PFSK-1 (cell line): ENCODE measurements around the gene S1PR2.

Experiments used
- POLR2AphosphoS5 ChIP-seq: IDR thresholded peaks from 2 replicates; pipeline ENCODE4 v1.6.1; 2012; ENCODE audit warnings: low read depth, mild to moderate bottlenecking, control low read depth, low read length, moderate library complexity
- SIN3A ChIP-seq: IDR thresholded peaks from 2 replicates; pipeline ENCODE4 v1.6.1; 2012; ENCODE audit warnings: mild to moderate bottlenecking, low read length, moderate library complexity, borderline replicate concordance; ENCODE audit not compliant: insufficient read depth
- TF ChIP-seq, protein P1 (sequence below), 2 experiments: IDR thresholded peaks; 2 replicates each; pipeline versions ENCODE4 v1.6.1 to v1.8.0; 2011 to 2012; ENCODE audit warnings: low read depth in 2 of 2, low read length in 2 of 2, control low read depth in 1 of 2, inconsistent platforms in 1 of 2, mild to moderate bottlenecking in 1 of 2, moderate library complexity in 1 of 2; ENCODE audit not compliant: insufficient read depth in 1 of 2

DNA sequence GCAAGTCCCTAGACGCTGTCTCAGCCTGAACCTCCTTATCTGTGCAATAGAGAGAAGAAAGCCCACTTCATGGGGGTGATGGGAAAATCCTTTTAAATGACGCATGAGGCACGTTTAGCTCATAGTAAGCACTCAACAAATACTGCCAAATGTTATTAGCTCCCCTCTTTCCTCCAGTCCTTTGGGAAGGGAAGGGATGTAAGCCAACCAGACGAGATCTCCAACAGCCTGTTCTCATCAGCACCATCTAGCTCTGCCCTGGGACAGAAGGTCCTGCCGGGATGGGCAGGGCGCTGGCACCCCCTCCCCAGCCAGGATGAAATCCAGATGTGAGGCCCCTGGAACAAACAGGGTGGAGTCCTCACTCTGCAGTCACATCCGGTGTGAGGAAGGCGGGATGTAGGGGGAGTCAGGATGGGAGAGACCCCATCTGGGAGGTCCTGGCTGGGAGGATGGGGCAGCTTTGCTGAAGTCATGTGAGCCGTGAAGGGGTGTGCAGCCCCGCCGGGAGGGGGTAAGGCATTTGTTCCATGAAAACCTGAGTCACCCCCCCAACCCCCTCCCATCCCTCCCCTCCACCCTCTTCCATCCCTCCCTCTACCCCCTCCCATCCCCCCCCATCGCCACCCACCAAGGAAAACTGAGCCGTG lies 4.6 kb downstream of the S1PR2 start:
- no peak for TF ChIP-seq POLR2AphosphoS5
- no peak for TF ChIP-seq SIN3A
- TF ChIP-seq, protein P1, sequence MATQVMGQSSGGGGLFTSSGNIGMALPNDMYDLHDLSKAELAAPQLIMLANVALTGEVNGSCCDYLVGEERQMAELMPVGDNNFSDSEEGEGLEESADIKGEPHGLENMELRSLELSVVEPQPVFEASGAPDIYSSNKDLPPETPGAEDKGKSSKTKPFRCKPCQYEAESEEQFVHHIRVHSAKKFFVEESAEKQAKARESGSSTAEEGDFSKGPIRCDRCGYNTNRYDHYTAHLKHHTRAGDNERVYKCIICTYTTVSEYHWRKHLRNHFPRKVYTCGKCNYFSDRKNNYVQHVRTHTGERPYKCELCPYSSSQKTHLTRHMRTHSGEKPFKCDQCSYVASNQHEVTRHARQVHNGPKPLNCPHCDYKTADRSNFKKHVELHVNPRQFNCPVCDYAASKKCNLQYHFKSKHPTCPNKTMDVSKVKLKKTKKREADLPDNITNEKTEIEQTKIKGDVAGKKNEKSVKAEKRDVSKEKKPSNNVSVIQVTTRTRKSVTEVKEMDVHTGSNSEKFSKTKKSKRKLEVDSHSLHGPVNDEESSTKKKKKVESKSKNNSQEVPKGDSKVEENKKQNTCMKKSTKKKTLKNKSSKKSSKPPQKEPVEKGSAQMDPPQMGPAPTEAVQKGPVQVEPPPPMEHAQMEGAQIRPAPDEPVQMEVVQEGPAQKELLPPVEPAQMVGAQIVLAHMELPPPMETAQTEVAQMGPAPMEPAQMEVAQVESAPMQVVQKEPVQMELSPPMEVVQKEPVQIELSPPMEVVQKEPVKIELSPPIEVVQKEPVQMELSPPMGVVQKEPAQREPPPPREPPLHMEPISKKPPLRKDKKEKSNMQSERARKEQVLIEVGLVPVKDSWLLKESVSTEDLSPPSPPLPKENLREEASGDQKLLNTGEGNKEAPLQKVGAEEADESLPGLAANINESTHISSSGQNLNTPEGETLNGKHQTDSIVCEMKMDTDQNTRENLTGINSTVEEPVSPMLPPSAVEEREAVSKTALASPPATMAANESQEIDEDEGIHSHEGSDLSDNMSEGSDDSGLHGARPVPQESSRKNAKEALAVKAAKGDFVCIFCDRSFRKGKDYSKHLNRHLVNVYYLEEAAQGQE (IDR thresholded peaks at IDR 0.05; ENCODE audit: insufficient read depth in 1 of 2, low read depth in 2 of 2, low read length in 2 of 2), result no peak
